GM21786 (cell line): ENCODE measurements around the gene GCNT2.
A peak's percentile ranks its signal among the peaks of the same experiment; 100 is the strongest.
"Not testable (repeated sequence)": the region's sequence is repeated elsewhere in the genome, so short reads cannot be mapped to it uniquely, and the experiment has no call there.

ENCODE experiments used
- ATAC-seq: cut with Tn5 transposase; IDR thresholded peaks from one replicate; pipeline ENCODE4 v1.9.1; 2021; ENCODE audit not compliant: unreplicated experiment

GCNT2 gene

GRCh38 chr6:10600681-10601080, 79.5 kb downstream of the GCNT2 start:
- not testable (repeated sequence) for ATAC-seq

- ATAC-seq: no peak
These were observed 82.1 kb downstream of the GCNT2 start for GRCh38 chr6:10603219-10603618.

- no peak for ATAC-seq
These were observed 87.9 kb downstream of the GCNT2 start for GRCh38 chr6:10609038-10609437.

DNA sequence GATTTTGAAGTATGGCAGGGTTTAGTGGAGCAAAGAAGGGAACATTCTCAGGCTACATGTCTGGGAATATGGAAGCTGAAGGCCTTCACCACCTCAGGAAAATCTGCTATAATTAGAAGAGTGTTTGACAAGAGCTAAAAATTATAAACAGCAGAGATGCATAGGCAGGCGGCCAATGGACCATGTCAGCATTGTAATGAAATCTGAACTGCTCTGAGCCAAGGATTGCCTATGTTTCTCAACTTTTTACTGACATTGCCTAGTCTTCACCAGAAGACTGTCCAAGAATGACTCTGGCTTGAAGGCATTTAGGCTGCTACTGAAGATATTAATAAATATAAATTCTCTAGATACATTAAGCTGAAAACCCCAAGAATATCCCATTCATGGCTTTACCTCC, 89.1 kb downstream of the GCNT2 start:
- no peak for ATAC-seq

DNA sequence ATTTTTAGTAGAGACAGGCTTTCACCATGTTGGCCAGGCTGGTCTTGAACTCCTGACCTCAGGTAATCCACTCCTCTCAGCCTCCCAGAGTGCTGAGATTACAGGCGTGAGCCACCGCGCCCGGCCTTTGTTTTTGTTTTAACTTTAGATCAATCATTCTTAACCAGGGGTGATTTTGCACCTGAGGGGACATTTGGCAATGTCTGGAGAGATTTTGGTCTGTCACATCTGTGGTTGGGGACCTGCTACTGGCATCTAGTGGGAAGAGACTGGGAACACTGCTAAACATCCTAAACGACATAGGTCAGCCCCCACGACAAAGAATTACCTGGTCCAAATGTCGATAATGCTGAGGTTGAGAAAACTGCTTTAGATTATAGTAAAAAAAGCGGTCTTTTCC, 91.0 kb downstream of the GCNT2 start:
- ATAC-seq: no peak

GRCh38 chr6:10613077-10613476, 91.9 kb downstream of the GCNT2 start:
- no peak for ATAC-seq

- no peak for ATAC-seq
These were observed 92.6 kb downstream of the GCNT2 start for GRCh38 chr6:10613723-10614122.

DNA sequence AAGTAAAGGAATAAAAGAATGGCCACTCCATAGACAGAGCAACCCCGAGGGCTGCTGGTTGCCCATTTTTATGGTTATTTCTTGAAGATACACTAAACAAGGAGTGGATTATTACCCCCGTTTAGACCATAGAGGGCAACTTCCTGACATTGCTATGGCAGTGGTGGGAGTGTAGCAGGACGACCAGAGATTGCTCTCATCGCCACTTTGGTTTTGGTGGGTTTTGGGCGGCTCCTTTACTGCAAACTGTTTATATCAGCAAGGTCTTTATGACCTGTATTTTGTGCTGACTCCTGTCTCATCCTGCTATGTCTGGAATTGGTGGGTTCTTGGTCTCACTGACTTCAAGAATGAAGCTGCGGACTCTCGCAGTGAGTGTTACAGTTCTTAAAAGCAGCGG, 94.5 kb downstream of the GCNT2 start:
- ATAC-seq: no peak

- not testable (repeated sequence) for ATAC-seq
These were observed 95.1 kb downstream of the GCNT2 start for GRCh38 chr6:10616266-10616665.

GRCh38 chr6:10617008-10617696, 96.0 kb downstream of the GCNT2 start:
- no peak for ATAC-seq

DNA sequence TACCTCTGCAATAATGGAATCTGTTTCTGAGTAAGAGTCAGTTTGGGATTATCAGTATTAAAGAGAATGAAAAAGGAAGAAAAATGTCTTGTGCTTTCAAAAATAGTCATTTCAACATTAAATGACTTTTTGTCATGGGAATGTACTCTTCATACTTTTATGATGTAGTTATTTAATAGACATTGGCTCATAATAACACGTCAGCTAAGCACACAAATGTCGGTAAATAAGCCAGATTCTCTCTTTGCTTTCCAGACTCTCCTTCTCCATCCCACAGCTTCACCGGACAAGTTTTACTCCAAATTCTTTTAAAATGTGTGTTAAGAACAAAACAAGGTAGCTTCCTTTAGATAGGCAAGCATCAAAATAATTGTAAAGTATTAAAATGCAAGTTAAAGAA, 97.3 kb downstream of the GCNT2 start:
- ATAC-seq: no peak

- no peak for ATAC-seq
These were observed 100.1 kb downstream of the GCNT2 start for GRCh38 chr6:10621213-10621612.

GRCh38 chr6:10621847-10622246, 100.7 kb downstream of the GCNT2 start:
- no peak for ATAC-seq

DNA sequence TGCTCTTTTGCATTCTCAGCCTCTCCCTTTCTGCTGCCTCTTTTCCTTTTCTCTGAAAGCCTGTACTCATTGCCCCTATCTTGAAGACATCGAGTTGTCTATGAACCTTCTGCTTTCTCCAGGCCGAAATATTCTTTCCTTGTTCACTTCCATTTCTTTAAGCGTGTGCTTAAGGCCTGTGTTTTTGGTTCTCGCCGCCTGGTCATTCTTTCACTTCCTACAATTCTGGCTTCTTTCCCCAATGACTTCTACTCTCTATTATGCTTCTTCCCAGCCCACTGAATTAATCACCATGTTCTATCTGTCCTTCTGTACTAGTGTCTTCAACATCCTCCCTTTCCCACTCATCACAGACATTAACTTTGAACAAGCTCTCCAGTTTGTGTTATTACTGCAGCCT, 103.7 kb downstream of the GCNT2 start:
- no peak for ATAC-seq

DNA sequence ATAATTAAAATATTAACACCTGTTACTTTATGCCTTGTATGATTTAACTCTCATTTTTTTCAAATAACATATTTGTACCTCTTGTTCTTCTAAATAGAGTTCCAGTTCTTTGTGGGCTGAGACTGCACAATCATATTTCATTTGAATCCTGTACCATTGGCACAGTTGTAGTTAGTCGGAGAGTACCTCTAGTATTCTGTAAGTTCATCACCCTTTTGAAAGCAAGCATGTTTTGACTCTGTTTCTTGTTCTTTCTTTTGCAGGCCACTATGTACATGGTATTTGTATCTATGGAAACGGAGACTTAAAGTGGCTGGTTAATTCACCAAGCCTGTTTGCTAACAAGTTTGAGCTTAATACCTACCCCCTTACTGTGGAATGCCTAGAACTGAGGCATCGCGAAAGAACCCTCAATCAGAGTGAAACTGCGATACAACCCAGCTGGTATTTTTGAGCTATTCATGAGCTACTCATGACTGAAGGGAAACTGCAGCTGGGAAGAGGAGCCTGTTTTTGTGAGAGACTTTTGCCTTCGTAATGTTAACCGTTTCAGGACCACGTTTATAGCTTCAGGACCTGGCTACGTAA, 105.1 kb downstream of the GCNT2 start:
- ATAC-seq: no peak

DNA sequence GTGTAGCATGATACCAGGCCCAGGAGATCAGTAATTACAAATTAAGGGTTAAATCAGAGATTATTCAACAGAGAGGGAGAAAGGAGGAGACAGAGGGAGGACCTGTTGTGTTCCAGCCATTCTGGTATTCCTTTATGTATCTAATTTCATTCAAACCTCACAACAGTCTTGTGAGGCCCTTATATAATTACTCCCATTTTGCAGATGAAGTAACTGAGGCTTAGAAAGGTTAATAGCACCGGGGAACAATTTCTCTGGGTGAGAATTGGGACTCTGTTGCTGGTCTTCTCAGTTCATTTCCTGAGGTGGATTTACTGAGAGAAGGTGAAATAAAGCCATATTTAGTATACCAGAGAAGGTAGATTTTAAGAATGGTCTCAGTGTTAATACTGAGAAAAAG, 106.6 kb downstream of the GCNT2 start:
- ATAC-seq: no peak

DNA sequence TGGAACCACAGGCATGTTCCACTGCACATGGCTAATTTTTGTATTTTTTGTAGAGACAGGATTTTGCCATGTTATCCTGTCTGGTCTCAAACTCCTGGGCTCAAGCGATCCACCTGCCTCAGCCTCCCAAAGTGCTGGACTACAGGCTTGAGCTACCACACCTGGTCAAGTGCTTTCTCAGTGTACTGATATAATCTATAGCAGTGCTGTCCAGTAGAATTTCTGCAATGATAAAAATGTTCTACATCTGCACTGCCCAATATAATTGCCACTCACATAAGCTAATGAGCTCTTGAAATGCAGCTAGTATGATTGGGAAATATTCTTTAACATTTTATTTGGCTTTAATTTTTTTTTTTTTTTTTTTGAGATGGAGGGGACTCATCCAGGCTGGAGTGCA, 109.0 kb downstream of the GCNT2 start:
- ATAC-seq: no peak

- peak; percentile 91 for ATAC-seq
These were observed 112.1 kb downstream of the GCNT2 start for GRCh38 chr6:10633216-10633615.

- no peak for ATAC-seq
These were observed 119.3 kb downstream of the GCNT2 start for GRCh38 chr6:10640412-10640811.

DNA sequence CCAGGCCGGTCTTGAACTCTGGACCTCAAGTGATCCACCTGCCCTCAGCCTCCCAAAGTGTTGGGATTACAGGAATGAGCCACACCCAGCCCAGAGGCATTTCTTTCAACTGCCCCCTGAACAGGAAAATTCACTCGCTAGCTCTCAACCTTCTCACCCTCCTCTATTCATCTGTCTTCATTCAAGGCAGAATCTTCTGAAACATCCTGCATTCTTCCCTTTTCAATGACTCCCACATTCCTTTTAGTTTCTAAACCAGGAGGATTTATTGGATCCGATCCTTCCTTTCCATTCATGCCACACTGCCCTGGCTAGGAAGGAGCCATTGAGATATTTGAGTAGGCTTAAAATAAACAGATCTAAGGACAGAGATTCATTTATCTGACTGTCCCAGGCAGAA, 120.4 kb downstream of the GCNT2 start:
- no peak for ATAC-seq

DNA sequence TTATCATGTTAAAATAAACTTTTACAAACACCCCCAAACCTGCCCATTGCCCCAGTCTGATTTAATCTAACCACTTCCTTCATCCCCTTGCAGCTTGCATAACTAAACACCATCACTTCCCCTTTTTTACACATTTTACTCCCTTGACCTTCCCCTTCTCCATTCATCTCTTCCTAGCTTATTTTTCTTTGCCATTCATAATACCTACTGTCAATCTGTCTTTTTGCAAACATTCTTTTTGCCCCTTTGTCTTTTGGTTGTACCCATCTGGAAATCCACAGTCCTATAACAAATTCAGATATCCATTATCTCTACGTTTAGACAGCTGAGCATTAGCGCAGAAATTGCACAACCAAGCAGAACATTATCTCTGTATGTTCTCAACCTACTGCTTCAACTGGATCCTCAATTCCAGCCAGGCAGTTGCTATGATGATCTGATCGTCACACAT, 122.1 kb downstream of the GCNT2 start:
- ATAC-seq: peak; percentile 93

- ATAC-seq: no peak
These were observed 123.1 kb downstream of the GCNT2 start for GRCh38 chr6:10644225-10644624.

DNA sequence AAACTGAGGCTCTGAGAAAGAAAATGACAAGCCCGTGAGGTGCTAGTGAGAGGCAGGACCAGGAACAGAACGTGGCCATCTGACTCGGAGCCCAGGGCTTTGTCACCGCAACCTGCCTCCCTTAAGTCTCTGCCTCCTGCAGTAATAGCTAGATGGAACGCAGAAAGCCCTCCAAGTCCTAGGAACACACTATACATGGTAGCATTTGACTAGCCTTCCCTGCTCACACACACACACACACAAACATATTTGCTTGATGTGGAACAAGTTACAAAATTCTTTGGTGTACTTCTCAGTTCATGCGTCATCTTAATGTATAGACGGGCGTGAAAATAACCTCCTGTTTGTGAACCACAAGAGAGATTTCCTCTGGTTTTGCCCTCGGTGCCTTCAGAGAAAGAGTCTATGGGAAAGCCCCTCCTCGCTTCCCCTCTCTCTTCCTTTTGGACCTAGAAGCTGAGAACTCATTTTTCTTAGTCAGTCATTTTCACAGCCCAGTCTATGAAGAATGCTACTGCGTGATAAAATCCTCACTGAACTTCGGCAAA, 134.4 kb downstream of the GCNT2 start:
- peak; percentile 75 for ATAC-seq
